Spleen (tissue), 11 donors: Measurements from ENCODE around the gene HPSE2. TPM values are rescaled to one million over a fixed set of nuclear protein-coding genes. Genes with fewer than 3 reads are reported as not detected.
A peak's percentile ranks its signal among the peaks of the same experiment; 100 is the strongest.

Experiments used
- DNase-seq: peaks from one replicate; pipeline ENCODE4 v3.0.0-alpha.2; 2020
- H3K27ac ChIP-seq, 8 donors: fragments of 200-600 bp; sonication (generic) in 7 of 8; 1 replicate in 4 of 8; 2 replicates in 4 of 8; pipeline versions ENCODE4 v1.5.0 to v1.8.0; 2016 to 2021; ENCODE audit warnings: inconsistent platforms in 4 of 8, mild to moderate bottlenecking in 4 of 8, moderate library complexity in 1 of 8
- H3K27me3 ChIP-seq, 7 donors: fragments of 200-600 bp; sonication (generic) in 6 of 7; replicated peaks in 1 of 7; 1 replicate in 4 of 7; 2 replicates in 3 of 7; pipeline versions ENCODE4 v1.5.0 to v1.8.0; 2016 to 2021; ENCODE audit warnings: inconsistent platforms in 3 of 7, mild to moderate bottlenecking in 1 of 7
- H3K36me3 ChIP-seq, 6 donors: fragments of 200-600 bp; sonication (generic) in 5 of 6; 1 replicate in 4 of 6; 2 replicates in 2 of 6; pipeline versions ENCODE4 v1.5.0 to v1.8.0; 2016 to 2021; ENCODE audit warnings: inconsistent platforms in 2 of 6
- H3K4me1 ChIP-seq, 6 donors: fragments of 200-600 bp; sonication (generic) in 5 of 6; 1 replicate in 3 of 6; 2 replicates in 3 of 6; pipeline versions ENCODE4 v1.5.0 to v1.8.0; 2016 to 2021; ENCODE audit warnings: inconsistent platforms in 3 of 6
- H3K4me3 ChIP-seq, 8 donors: fragments of 200-600 bp; sonication (generic) in 7 of 8; 1 replicate in 4 of 8; 2 replicates in 4 of 8; pipeline versions ENCODE4 v1.5.0 to v1.8.0; 2016 to 2021; ENCODE audit warnings: inconsistent platforms in 4 of 8, mild to moderate bottlenecking in 4 of 8, moderate library complexity in 2 of 8
- H3K9me3 ChIP-seq, 8 donors: fragments of 200-600 bp; sonication (generic) in 7 of 8; 1 replicate in 4 of 8; 2 replicates in 4 of 8; pipeline versions ENCODE4 v1.5.0 to v1.8.0; 2016 to 2021; ENCODE audit warnings: inconsistent platforms in 4 of 8
- POLR2A ChIP-seq, 3 donors: fragments of 450-650 bp; IDR thresholded peaks; one replicate each; pipeline ENCODE4 v1.5.1; 2017; ENCODE audit warnings: antibody characterized with exemption in 3 of 3, mild to moderate bottlenecking in 1 of 3
- POLR2AphosphoS5 ChIP-seq, 3 donors: sonication (generic); formaldehyde crosslinking; IDR thresholded peaks; one replicate each; pipeline ENCODE4 v1.5.1; 2017; ENCODE audit warnings: antibody characterized with exemption in 3 of 3
- WGBS, 5 donors: extraction: QIAGEN DNeasy Blood & Tissue Kit in 3 of 5; methylation state at CpG; one replicate each; pipeline versions ENCODE4 v1.1.5 to v1.1.7; 2013 to 2018; 5-methylcytosine and 5-hydroxymethylcytosine counted together
- intact Hi-C: fragments of 100-400 bp; cut with DNase I; formaldehyde crosslinking; loops from one replicate; pipeline ENCODE4 v1.15.0; 2023; ENCODE audit warnings: low total_unique reads
- polyA plus RNA-seq, 3 donors: library from polyadenylated mRNA; stranded (reverse); fragments of 200-250 nt; gene quantifications; one replicate each; pipeline ENCODE4 v1.2.1, GENCODE V29; 2013
- total RNA-seq, 7 donors: library from RNA; depleted of rRNA in 3 of 7; stranded (reverse); fragments of >200 nt in 3 of 7; fragmentation: NEBNext Ultra II Directional in 4 of 7; extraction: Animal tissue kit (Norgen Biotek cat#: 25700) in 4 of 7; gene quantifications; one replicate each; pipeline versions ENCODE4 v1.1.0 to v1.2.1, GENCODE V29; 2016 to 2021
- TF ChIP-seq, protein P1 (sequence below), 11 experiments: fragments of 200-600 bp in 7 of 11; fragments of 450-650 bp in 4 of 11; sonication (generic) in 4 of 11; IDR thresholded peaks in 8 of 11; conservative IDR thresholded peaks in 3 of 11; 1 replicate in 7 of 11; 2 replicates in 4 of 11; pipeline versions ENCODE4 v1.4.0 to v1.8.0; 2016 to 2021; ENCODE audit warnings: antibody characterized with exemption in 11 of 11, inconsistent platforms in 4 of 11, mild to moderate bottlenecking in 1 of 11
- donor health status: healthy with polysubstance abuse.
- donor health status: DM: no; HTN: no; CAD: no; lungs with moderate emphysema.
- donor health status: DM: no; HTN: no; CAD: no.
- donor health status: Bipolar disorder and iron deficiency.
- donor health status: healthy.
- donor health status: DM: no; HTN: no; CAD: no.
- donor health status: DM: yes; HTN: yes; CAD: no.

HPSE2 gene
- total and polyA plus RNA-seq, 10 donors, result 0.02 to 0.64 (median 0.03) TPM; not detected in 5

DNA sequence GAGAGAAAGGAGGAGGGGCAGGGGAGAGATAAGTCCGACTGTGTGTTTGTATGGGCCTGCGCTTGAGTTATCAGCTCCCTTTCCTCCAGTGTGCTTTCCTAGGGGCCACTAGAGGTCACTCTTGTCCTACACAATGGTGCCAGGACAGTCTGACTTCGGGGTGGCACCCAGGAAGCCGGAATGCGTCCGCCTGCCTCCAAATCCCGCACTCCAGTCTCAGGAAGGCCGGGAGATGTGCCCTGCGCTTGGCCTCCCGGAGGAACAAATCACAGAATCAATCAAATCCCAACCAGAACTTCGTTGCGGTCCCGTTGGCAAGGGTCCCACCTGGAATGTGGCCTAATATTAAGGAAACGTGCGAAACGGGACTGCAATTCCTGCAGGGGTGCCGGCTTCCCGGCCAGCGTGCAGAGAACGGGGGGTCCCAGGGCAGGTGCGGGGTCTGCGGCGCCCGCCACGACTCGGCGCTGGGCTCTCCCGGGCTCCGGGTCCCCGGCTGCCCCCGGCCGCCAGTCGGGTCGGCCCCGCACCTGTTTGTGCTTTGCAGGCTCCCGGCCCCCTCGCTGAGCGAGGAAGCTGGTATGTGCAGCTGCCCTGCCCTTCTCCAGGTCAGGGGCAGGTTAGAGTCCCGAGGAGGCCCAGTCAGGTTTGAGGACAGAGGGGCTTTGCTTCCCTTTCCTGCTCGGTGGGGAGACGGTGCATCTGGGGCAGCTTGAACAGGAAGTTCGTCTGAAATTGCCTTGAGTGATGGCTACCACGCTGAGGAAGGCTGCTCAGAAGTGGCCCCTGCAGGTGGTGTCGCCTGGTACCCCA is 767.9 kb downstream of the HPSE2 start:
- peak; percentile 87 for DNase-seq
- H3K9me3 ChIP-seq, result no peaks in the 10 kb centered on the region
- WGBS, 5 donors, result 1 to 4% (median 2%) methylated on average over 17 to 44 of the region's 44 CpGs
- TF ChIP-seq, protein P1, sequence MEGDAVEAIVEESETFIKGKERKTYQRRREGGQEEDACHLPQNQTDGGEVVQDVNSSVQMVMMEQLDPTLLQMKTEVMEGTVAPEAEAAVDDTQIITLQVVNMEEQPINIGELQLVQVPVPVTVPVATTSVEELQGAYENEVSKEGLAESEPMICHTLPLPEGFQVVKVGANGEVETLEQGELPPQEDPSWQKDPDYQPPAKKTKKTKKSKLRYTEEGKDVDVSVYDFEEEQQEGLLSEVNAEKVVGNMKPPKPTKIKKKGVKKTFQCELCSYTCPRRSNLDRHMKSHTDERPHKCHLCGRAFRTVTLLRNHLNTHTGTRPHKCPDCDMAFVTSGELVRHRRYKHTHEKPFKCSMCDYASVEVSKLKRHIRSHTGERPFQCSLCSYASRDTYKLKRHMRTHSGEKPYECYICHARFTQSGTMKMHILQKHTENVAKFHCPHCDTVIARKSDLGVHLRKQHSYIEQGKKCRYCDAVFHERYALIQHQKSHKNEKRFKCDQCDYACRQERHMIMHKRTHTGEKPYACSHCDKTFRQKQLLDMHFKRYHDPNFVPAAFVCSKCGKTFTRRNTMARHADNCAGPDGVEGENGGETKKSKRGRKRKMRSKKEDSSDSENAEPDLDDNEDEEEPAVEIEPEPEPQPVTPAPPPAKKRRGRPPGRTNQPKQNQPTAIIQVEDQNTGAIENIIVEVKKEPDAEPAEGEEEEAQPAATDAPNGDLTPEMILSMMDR (IDR thresholded peaks at IDR 0.05 in 8 of 11, conservative IDR thresholded peaks at IDR 0.05 in 3 of 11), result peak; percentile 80 to 92 (median 87)
- TF ChIP-seq POLR2AphosphoS5 (IDR thresholded peaks at IDR 0.05), result peak in 1 of 3 donors; percentile 31
- TF ChIP-seq POLR2A (IDR thresholded peaks at IDR 0.05), result no peak
- intact Hi-C loops, result loop anchor here (2.0 to 5.0 kb wide), 2 partner anchors 200 to 779 kb away; no protein-coding TSS in a partner anchor
- H3K4me1 ChIP-seq, result peaks cover 6 to 32% (median 18%) of the 10 kb centered on the region in 6 donors
- H3K27ac ChIP-seq, result peak overlapping the region in 4 of 8 donors; percentile 44 to 74 (median 57)
- peaks cover 0 to 55% (median 5%) of the 10 kb centered on the region in 7 donors for H3K27me3 ChIP-seq
- peak overlapping the region; percentile 45 to 83 (median 52) for H3K4me3 ChIP-seq
- no peaks in the 10 kb centered on the region for H3K36me3 ChIP-seq

DNA sequence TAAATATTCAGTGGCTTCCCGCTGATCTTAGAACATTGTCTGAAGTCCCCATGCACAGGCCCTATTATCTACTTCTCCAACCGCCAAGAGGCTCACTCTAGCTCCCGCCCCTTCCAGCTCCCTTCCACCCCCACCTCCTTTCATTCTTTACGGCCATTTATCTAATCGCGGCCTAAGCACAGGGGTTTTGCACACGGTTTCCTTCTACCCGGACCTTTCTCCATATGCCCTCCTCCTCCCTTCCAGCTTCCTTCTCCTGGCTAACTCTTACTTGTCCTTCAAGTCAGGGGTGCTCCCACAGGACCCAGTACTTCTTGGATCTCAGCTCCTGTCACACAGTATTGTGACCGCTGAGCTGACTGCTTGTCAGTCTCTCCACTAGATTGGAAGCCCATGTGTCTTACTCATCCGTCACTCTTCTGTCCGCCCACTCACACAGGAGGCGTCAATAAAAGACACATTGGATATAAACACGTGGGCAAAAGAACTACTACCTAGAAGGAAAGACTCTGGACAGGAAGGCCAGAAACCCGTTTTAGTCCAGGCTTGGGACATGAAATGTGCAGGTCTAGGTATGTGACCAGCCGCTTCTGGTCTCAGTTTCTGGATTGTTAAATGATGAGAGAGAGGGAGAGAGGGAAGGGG is 768.7 kb downstream of the HPSE2 start:
- Histone ChIP-seq H3K9me3 (no peaks in the 10 kb centered on the region), H3K4me3 (peak overlapping the region in 2 of 8 donors; percentile 67 to 83), H3K27me3 (peaks cover 0 to 58% (median 5%) of the 10 kb centered on the region in 7 donors), H3K27ac (peak overlapping the region in 1 of 8 donors; percentile 64), H3K4me1 (peaks cover 6 to 32% (median 18%) of the 10 kb centered on the region in 6 donors), H3K36me3 (no peaks in the 10 kb centered on the region)
- intact Hi-C loops, result loop anchor here (2.0 to 5.0 kb wide), 2 partner anchors 200 to 780 kb away; no protein-coding TSS in a partner anchor
- DNase-seq, result no peak
- no peak for TF ChIP-seq POLR2A (IDR thresholded peaks at IDR 0.05)
- TF ChIP-seq POLR2AphosphoS5 (IDR thresholded peaks at IDR 0.05), result no peak
- TF ChIP-seq, protein P1 (IDR thresholded peaks at IDR 0.05 in 8 of 11, conservative IDR thresholded peaks at IDR 0.05 in 3 of 11), result no peak
- WGBS, 5 donors, result 66 to 75% (median 72%) methylated on average over 15 of the region's 15 CpGs

DNA sequence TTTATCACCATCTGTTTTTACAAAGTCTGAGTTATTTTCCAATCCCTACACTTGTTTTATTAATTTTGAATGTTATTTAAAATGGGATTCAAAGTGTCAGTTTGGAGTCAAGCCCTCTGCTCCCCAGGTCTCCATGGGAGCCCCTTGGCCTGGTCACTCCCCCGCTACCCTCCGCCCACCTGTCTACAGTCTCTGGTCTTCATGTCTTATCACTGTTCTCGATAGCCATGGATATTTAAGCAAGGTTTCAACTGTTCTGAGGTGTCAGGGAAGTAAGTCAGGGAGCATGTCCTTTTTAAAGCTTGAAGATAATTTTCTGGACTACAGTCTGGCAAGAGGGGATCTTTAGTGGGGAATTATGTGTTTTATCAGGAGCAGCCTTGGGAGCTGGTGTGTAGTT is 769.8 kb downstream of the HPSE2 start:
- TF ChIP-seq POLR2A (IDR thresholded peaks at IDR 0.05), result no peak
- TF ChIP-seq, protein P1 (IDR thresholded peaks at IDR 0.05 in 8 of 11, conservative IDR thresholded peaks at IDR 0.05 in 3 of 11), result no peak
- no peak for TF ChIP-seq POLR2AphosphoS5 (IDR thresholded peaks at IDR 0.05)
- intact Hi-C loops, result loop anchor here (2.0 to 5.0 kb wide), 2 partner anchors 201 to 781 kb away; no protein-coding TSS in a partner anchor
- no peak for DNase-seq
- WGBS, 5 donors, result 88 to 94% (median 91%) methylated on average over 3 of the region's 3 CpGs
- H3K4me1 ChIP-seq, result peaks cover 6 to 32% (median 18%) of the 10 kb centered on the region in 6 donors
- H3K27me3 ChIP-seq, result peaks cover 0 to 58% (median 5%) of the 10 kb centered on the region in 7 donors
- H3K9me3 ChIP-seq, result no peaks in the 10 kb centered on the region
- H3K36me3 ChIP-seq, result no peaks in the 10 kb centered on the region
- no peak overlapping the region for H3K27ac ChIP-seq
- no peak overlapping the region for H3K4me3 ChIP-seq
